Peyer's patch (tissue), 4 donors: Measurements from ENCODE around the gene SBF2. TPM values are rescaled to one million over a fixed set of nuclear protein-coding genes. Genes with fewer than 3 reads are reported as not detected.

Experiments used
- DNase-seq, 3 donors: peaks; one replicate each; pipeline ENCODE4 v3.0.0-alpha.2; 2017 to 2019
- H3K27ac ChIP-seq, 4 donors: fragments of 200-600 bp; sonication (generic); one replicate each; pipeline ENCODE4 v1.5.1; 2016 to 2019
- H3K27me3 ChIP-seq, 2 donors: fragments of 200-600 bp; sonication (generic); one replicate each; pipeline ENCODE4 v1.5.1; 2019
- H3K36me3 ChIP-seq, 3 donors: fragments of 200-600 bp; sonication (generic); one replicate each; pipeline ENCODE4 v1.5.1; 2016 to 2019
- H3K4me1 ChIP-seq, 4 donors: fragments of 200-600 bp; sonication (generic); one replicate each; pipeline ENCODE4 v1.5.1; 2016 to 2019
- H3K4me3 ChIP-seq, 4 donors: fragments of 200-600 bp; sonication (generic); 1 replicate in 3 of 4; 2 replicates in 1 of 4; pipeline ENCODE4 v1.5.1; 2016 to 2019; ENCODE audit warnings: mild to moderate bottlenecking in 1 of 4
- H3K9me3 ChIP-seq, 4 donors: fragments of 200-600 bp; sonication (generic); one replicate each; pipeline ENCODE4 v1.5.1; 2016 to 2019; ENCODE audit warnings: mild to moderate bottlenecking in 1 of 4
- CTCF ChIP-seq, 6 experiments: fragments of 450-650 bp in 4 of 6; fragments of 200-600 bp in 2 of 6; sonication (generic) in 1 of 6; IDR thresholded peaks; one replicate each; pipeline ENCODE4 v1.5.1; 2017 to 2019; ENCODE audit warnings: antibody characterized with exemption in 6 of 6, mild to moderate bottlenecking in 3 of 6, moderate library complexity in 1 of 6
- POLR2A ChIP-seq, 2 donors: fragments of 450-650 bp; IDR thresholded peaks; one replicate each; pipeline ENCODE4 v1.5.1; 2017; ENCODE audit warnings: antibody characterized with exemption in 2 of 2, mild to moderate bottlenecking in 2 of 2, moderate library complexity in 2 of 2
- total RNA-seq, 4 donors: library from RNA; depleted of rRNA; stranded (reverse); fragments of >200 nt; gene quantifications; one replicate each; pipeline ENCODE4 v1.1.0, GENCODE V29; 2016

The SBF2 gene
- total RNA-seq, 4 donors from 2014 or later, result 52.7 to 70.1 (median 56.7) TPM

DNA sequence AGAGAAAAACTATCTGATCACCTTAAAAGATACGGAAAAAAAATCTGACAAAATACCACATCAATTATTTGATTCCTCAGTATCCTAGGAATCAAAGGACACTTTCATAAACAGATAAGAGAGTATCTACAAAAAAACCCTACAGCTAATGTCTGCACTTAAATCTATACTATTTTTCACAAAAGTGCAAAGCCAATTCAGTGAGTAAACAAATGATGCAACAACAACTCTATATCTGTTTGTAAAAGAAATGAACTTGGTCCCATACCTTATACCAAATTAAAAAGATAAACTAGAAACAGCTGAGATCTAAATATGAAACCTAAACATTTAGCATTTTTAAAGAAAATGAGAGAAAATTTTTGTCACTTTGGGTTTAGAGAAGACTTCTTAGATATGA, 366.3 kb downstream of the SBF2 start:
- Histone ChIP-seq H3K4me3 (no peak overlapping the region), H3K9me3 (no peaks in the 10 kb centered on the region), H3K4me1 (no peaks in the 10 kb centered on the region), H3K27me3 (no peaks in the 10 kb centered on the region), H3K27ac (no peak overlapping the region), H3K36me3 (peaks cover 0 to 8% (median 0%) of the 10 kb centered on the region in 3 donors)
- DNase-seq, result no peak
- TF ChIP-seq POLR2A (IDR thresholded peaks at IDR 0.05) (no peak), CTCF (IDR thresholded peaks at IDR 0.05) (no peak)

- H3K27me3 ChIP-seq, result no peaks in the 10 kb centered on the region
- no peak overlapping the region for H3K27ac ChIP-seq
- no peak for DNase-seq
- H3K9me3 ChIP-seq, result no peaks in the 10 kb centered on the region
- no peaks in the 10 kb centered on the region for H3K4me1 ChIP-seq
- H3K4me3 ChIP-seq, result no peak overlapping the region
- no peaks in the 10 kb centered on the region for H3K36me3 ChIP-seq
- TF ChIP-seq CTCF (IDR thresholded peaks at IDR 0.05) (no peak), POLR2A (IDR thresholded peaks at IDR 0.05) (no peak)
Observed at GRCh38 chr11:9923280-9923679, 370.7 kb downstream of the SBF2 start.

DNA sequence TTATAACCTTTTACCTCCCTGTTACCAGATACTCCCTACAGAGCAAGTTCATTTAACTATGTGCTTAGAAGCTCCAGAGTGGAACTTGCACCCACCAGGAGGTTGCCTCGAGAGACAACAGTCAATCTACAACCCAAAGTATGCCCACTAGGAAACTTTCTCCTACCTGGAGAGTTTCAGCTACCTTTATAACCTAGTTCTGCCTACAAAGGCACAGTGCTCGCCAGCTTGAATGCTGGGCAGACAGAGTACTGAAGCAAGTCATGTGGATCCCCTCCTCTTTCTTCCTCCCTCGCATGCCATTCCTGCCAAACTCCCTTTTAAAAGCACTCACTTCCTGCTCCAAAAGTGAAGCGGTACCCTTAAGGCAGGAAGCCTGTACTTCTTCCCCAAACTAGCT, 371.2 kb downstream of the SBF2 start:
- Histone ChIP-seq H3K27ac (no peak overlapping the region), H3K36me3 (no peaks in the 10 kb centered on the region), H3K9me3 (no peaks in the 10 kb centered on the region), H3K4me1 (no peaks in the 10 kb centered on the region), H3K4me3 (no peak overlapping the region), H3K27me3 (no peaks in the 10 kb centered on the region)
- DNase-seq, result no peak
- TF ChIP-seq POLR2A (IDR thresholded peaks at IDR 0.05) (no peak), CTCF (IDR thresholded peaks at IDR 0.05) (no peak)

GRCh38 chr11:9916480-9916879, 377.5 kb downstream of the SBF2 start:
- TF ChIP-seq CTCF (IDR thresholded peaks at IDR 0.05) (no peak), POLR2A (IDR thresholded peaks at IDR 0.05) (no peak)
- H3K36me3 ChIP-seq, result peaks cover 0 to 10% (median 0%) of the 10 kb centered on the region in 3 donors
- H3K27ac ChIP-seq, result no peak overlapping the region
- no peaks in the 10 kb centered on the region for H3K27me3 ChIP-seq
- H3K9me3 ChIP-seq, result no peaks in the 10 kb centered on the region
- no peaks in the 10 kb centered on the region for H3K4me1 ChIP-seq
- H3K4me3 ChIP-seq, result no peak overlapping the region
- no peak for DNase-seq

- TF ChIP-seq CTCF (IDR thresholded peaks at IDR 0.05) (no peak), POLR2A (IDR thresholded peaks at IDR 0.05) (no peak)
- no peaks in the 10 kb centered on the region for H3K27me3 ChIP-seq
- H3K4me3 ChIP-seq, result no peak overlapping the region
- H3K4me1 ChIP-seq, result no peaks in the 10 kb centered on the region
- DNase-seq, result no peak
- no peaks in the 10 kb centered on the region for H3K9me3 ChIP-seq
- H3K36me3 ChIP-seq, result peaks cover 0 to 10% (median 0%) of the 10 kb centered on the region in 3 donors
- no peak overlapping the region for H3K27ac ChIP-seq
Observed at GRCh38 chr11:9914064-9914463, 380.0 kb downstream of the SBF2 start.
